ENCODE measurements around the gene AFAP1L2. TPM values are rescaled to one million over a fixed set of nuclear protein-coding genes. Genes with fewer than 3 reads are reported as not detected.
A peak's percentile ranks its signal among the peaks of the same experiment; 100 is the strongest.
"Not testable (repeated sequence)": the region's sequence is repeated elsewhere in the genome, so short reads cannot be mapped to it uniquely, and the experiment has no call there.

Gene AFAP1L2
- total RNA-seq, 1 donor from 2014 or later = 0.45 TPM

- no peak for DNase-seq (ENCODE audit: low read depth)
These were observed 63.5 kb downstream of the AFAP1L2 start for GRCh38 chr10:114340816-114341215.

GRCh38 chr10:114337510-114338462, 66.5 kb downstream of the AFAP1L2 start:
- DNase-seq (ENCODE audit: low read depth) = no peak

GRCh38 chr10:114336823-114337509, 67.3 kb downstream of the AFAP1L2 start:
- no peak for DNase-seq (ENCODE audit: low read depth)

GRCh38 chr10:114335614-114336013, 68.7 kb downstream of the AFAP1L2 start:
- no peak for DNase-seq (ENCODE audit: low read depth)

GRCh38 chr10:114334301-114334700, 70.0 kb downstream of the AFAP1L2 start:
- peak; percentile 46 for DNase-seq (ENCODE audit: low read depth)

- DNase-seq (ENCODE audit: low read depth) = not testable (repeated sequence)
These were observed 70.9 kb downstream of the AFAP1L2 start for GRCh38 chr10:114333441-114333840.

GRCh38 chr10:114332301-114333192, 71.8 kb downstream of the AFAP1L2 start:
- no peak for DNase-seq (ENCODE audit: low read depth)

- no peak for DNase-seq (ENCODE audit: low read depth)
These were observed 74.5 kb downstream of the AFAP1L2 start for GRCh38 chr10:114329634-114330365.

- no peak for DNase-seq (ENCODE audit: low read depth)
These were observed 75.4 kb downstream of the AFAP1L2 start for GRCh38 chr10:114328874-114329273.

GRCh38 chr10:114328441-114328812, 75.9 kb downstream of the AFAP1L2 start:
- no peak for DNase-seq (ENCODE audit: low read depth)

- DNase-seq (ENCODE audit: low read depth) = no peak
These were observed 76.5 kb downstream of the AFAP1L2 start for GRCh38 chr10:114327537-114328440.

GRCh38 chr10:114326795-114327194, 77.5 kb downstream of the AFAP1L2 start:
- no peak for DNase-seq (ENCODE audit: low read depth)

GRCh38 chr10:114323023-114323422, 81.3 kb downstream of the AFAP1L2 start:
- DNase-seq (ENCODE audit: low read depth) = no peak

GRCh38 chr10:114322344-114322743, 82.0 kb downstream of the AFAP1L2 start:
- no peak for DNase-seq (ENCODE audit: low read depth)

- DNase-seq (ENCODE audit: low read depth) = peak; percentile 37
These were observed 83.8 kb downstream of the AFAP1L2 start for GRCh38 chr10:114320249-114321116.

GRCh38 chr10:114319406-114320248, 84.7 kb downstream of the AFAP1L2 start:
- no peak for DNase-seq (ENCODE audit: low read depth)

- DNase-seq (ENCODE audit: low read depth) = no peak
These were observed 87.6 kb downstream of the AFAP1L2 start for GRCh38 chr10:114316744-114317143.
